ENCODE results near the gene ADAMTSL1. TPM values are rescaled to one million over a fixed set of nuclear protein-coding genes. Genes with fewer than 3 reads are reported as not detected.

Gene ADAMTSL1
- total RNA-seq, 2 experiments from 2014 or later: not detected

- no TSS peak for BruUV-seq (replicated peaks)
- CTCF ChIA-PET (ENCODE audit: unreplicated experiment): no interaction called here
- intact Hi-C loops (cut with micrococcal nuclease; ENCODE audit: unreplicated experiment): no loop called here
These were observed 202.0 kb downstream of the ADAMTSL1 start for GRCh38 chr9:18675973-18676372.

DNA sequence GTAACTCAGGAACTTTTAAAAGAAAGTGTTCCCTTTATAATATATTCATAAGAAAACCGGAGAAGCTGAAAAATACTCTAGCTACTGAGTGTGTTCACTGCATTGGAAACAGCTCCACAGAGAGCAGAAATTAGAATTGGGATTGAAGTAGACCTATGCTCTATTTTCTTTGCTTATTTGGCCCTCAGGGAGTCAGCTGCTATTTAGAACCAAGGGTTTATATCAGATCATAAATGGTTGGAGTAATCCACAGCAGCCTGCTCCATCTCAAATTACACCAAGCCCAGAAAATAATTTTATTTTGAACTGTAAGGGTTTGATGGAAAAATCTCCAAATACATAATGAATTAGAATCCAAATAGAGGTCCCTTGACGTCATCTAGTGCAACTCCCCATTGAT lies 202.6 kb downstream of the ADAMTSL1 start:
- Histone ChIP-seq H4K20me1 (ENCODE audit: insufficient read depth, low read length) (no peaks in the 10 kb centered on the region), H3K4me3 (ENCODE audit: low read depth, low read length, poor library complexity, severe bottlenecking) (no peak overlapping the region), H2AFZ (ENCODE audit: low read length) (no peak overlapping the region), H3K4me1 (ENCODE audit: insufficient read depth, low read length, poor library complexity, severe bottlenecking) (no peaks in the 10 kb centered on the region), H3K4me2 (ENCODE audit: low read length) (no peak overlapping the region), H3K27ac (ENCODE audit: low read depth, low read length, poor library complexity, severe bottlenecking) (no peak overlapping the region), H3K36me3 (ENCODE audit: insufficient read depth, low read length) (no peaks in the 10 kb centered on the region), H3K9me2 (ENCODE audit: insufficient read depth, low read length) (no peaks in the 10 kb centered on the region), H3K9me3 (ENCODE audit: low read length) (no peaks in the 10 kb centered on the region), H3K79me2 (ENCODE audit: insufficient read depth, low read depth, low read length) (no peaks in the 10 kb centered on the region)
- no peak for TF ChIP-seq EZH2phosphoT487 (IDR thresholded peaks at IDR 0.05; ENCODE audit: borderline replicate concordance, low read depth, low read length)
- TF ChIP-seq, protein P1, sequence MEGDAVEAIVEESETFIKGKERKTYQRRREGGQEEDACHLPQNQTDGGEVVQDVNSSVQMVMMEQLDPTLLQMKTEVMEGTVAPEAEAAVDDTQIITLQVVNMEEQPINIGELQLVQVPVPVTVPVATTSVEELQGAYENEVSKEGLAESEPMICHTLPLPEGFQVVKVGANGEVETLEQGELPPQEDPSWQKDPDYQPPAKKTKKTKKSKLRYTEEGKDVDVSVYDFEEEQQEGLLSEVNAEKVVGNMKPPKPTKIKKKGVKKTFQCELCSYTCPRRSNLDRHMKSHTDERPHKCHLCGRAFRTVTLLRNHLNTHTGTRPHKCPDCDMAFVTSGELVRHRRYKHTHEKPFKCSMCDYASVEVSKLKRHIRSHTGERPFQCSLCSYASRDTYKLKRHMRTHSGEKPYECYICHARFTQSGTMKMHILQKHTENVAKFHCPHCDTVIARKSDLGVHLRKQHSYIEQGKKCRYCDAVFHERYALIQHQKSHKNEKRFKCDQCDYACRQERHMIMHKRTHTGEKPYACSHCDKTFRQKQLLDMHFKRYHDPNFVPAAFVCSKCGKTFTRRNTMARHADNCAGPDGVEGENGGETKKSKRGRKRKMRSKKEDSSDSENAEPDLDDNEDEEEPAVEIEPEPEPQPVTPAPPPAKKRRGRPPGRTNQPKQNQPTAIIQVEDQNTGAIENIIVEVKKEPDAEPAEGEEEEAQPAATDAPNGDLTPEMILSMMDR (conservative IDR thresholded peaks at IDR 0.05; ENCODE audit: low read length): no peak
- BruUV-seq (replicated peaks): no TSS peak
- CTCF ChIA-PET (ENCODE audit: unreplicated experiment): no interaction called here
- intact Hi-C loops (cut with micrococcal nuclease; ENCODE audit: unreplicated experiment): no loop called here
- DNase-seq (ENCODE audit: low spot score): no peak
- POLR2A ChIA-PET: no interaction called here

More at GRCh38 chr9:18675973-18676372, 202.0 kb downstream of the ADAMTSL1 start:
- POLR2A ChIA-PET: no interaction called here
- no peak for DNase-seq (ENCODE audit: low spot score)
- Histone ChIP-seq H2AFZ (ENCODE audit: low read length) (no peak overlapping the region), H4K20me1 (ENCODE audit: insufficient read depth, low read length) (no peaks in the 10 kb centered on the region), H3K27ac (ENCODE audit: low read depth, low read length, poor library complexity, severe bottlenecking) (no peak overlapping the region), H3K4me1 (ENCODE audit: insufficient read depth, low read length, poor library complexity, severe bottlenecking) (no peaks in the 10 kb centered on the region), H3K4me2 (ENCODE audit: low read length) (no peak overlapping the region), H3K4me3 (ENCODE audit: low read depth, low read length, poor library complexity, severe bottlenecking) (no peak overlapping the region), H3K9me3 (ENCODE audit: low read length) (no peaks in the 10 kb centered on the region), H3K9me2 (ENCODE audit: insufficient read depth, low read length) (no peaks in the 10 kb centered on the region), H3K79me2 (ENCODE audit: insufficient read depth, low read depth, low read length) (no peaks in the 10 kb centered on the region), H3K36me3 (ENCODE audit: insufficient read depth, low read length) (no peaks in the 10 kb centered on the region)
- TF ChIP-seq, protein P1 (conservative IDR thresholded peaks at IDR 0.05; ENCODE audit: low read length): no peak
- no peak for TF ChIP-seq EZH2phosphoT487 (IDR thresholded peaks at IDR 0.05; ENCODE audit: borderline replicate concordance, low read depth, low read length)

DNA sequence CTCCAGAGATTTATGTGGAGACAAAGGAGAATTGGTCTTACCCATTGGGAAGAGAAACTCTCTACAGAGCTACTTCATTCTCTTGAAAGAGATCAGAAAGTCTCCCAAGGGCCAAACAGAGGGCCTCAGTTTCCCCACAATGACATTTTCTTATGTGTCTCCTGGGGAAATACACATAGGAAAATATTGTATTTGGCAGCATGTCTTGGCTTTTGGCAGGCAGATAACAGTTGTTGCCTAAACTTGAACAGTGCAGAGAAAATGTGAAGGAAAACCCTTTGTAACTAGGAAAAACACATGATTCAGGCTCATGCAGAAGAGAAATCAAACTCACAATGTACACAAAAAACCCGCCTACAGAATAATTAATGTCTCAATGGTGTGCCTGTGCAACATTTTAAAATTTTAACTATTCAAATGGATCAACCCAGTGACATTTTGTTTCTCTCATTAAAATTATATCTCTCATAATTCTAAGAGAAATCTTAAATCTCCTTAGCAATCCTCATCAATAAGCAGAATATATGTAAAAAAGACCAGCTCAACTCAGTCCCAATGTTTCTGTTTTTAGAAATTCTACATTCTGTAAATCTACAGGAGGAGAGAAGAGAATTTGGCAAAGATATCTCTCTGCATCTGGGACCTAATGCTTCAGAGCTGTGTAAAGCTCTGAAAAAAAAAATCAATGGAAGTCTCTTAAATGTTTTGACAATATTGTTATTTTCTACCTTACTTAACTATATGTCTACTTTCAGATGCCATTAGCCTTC lies 205.1 kb downstream of the ADAMTSL1 start:
- intact Hi-C loops (cut with micrococcal nuclease; ENCODE audit: unreplicated experiment): no loop called here
- no TSS peak for BruUV-seq (replicated peaks)
- H3K27ac ChIP-seq (ENCODE audit: low read depth, low read length, poor library complexity, severe bottlenecking): no peak overlapping the region
- DNase-seq (ENCODE audit: low spot score): no peak
- ChIA-PET POLR2A (interaction anchor here (0.6 kb wide), 1 partner anchor 1114 kb away, joined by 4 read pairs; no protein-coding TSS in a partner anchor), CTCF (ENCODE audit: unreplicated experiment) (no interaction called here)
- H4K20me1 ChIP-seq (ENCODE audit: insufficient read depth, low read length): no peaks in the 10 kb centered on the region
- no peak overlapping the region for H3K4me3 ChIP-seq (ENCODE audit: low read depth, low read length, poor library complexity, severe bottlenecking)
- no peak overlapping the region for H3K4me2 ChIP-seq (ENCODE audit: low read length)
- no peaks in the 10 kb centered on the region for H3K4me1 ChIP-seq (ENCODE audit: insufficient read depth, low read length, poor library complexity, severe bottlenecking)
- H3K9me3 ChIP-seq (ENCODE audit: low read length): no peaks in the 10 kb centered on the region
- TF ChIP-seq, protein P1 (conservative IDR thresholded peaks at IDR 0.05; ENCODE audit: low read length): no peak
- no peak for TF ChIP-seq EZH2phosphoT487 (IDR thresholded peaks at IDR 0.05; ENCODE audit: borderline replicate concordance, low read depth, low read length)
- H3K79me2 ChIP-seq (ENCODE audit: insufficient read depth, low read depth, low read length): no peaks in the 10 kb centered on the region
- no peaks in the 10 kb centered on the region for H3K9me2 ChIP-seq (ENCODE audit: insufficient read depth, low read length)
- H2AFZ ChIP-seq (ENCODE audit: low read length): no peak overlapping the region
- H3K36me3 ChIP-seq (ENCODE audit: insufficient read depth, low read length): no peaks in the 10 kb centered on the region
